HG03571 (cell line): ENCODE results near the gene NT5M.
"Not testable (repeated sequence)": the region's sequence is repeated elsewhere in the genome, so short reads cannot be mapped to it uniquely, and the experiment has no call there.

Experiments used
- ATAC-seq: cut with Tn5 transposase; IDR thresholded peaks from one replicate; pipeline ENCODE4 v1.9.1; 2021; ENCODE audit not compliant: unreplicated experiment

Gene NT5M

DNA sequence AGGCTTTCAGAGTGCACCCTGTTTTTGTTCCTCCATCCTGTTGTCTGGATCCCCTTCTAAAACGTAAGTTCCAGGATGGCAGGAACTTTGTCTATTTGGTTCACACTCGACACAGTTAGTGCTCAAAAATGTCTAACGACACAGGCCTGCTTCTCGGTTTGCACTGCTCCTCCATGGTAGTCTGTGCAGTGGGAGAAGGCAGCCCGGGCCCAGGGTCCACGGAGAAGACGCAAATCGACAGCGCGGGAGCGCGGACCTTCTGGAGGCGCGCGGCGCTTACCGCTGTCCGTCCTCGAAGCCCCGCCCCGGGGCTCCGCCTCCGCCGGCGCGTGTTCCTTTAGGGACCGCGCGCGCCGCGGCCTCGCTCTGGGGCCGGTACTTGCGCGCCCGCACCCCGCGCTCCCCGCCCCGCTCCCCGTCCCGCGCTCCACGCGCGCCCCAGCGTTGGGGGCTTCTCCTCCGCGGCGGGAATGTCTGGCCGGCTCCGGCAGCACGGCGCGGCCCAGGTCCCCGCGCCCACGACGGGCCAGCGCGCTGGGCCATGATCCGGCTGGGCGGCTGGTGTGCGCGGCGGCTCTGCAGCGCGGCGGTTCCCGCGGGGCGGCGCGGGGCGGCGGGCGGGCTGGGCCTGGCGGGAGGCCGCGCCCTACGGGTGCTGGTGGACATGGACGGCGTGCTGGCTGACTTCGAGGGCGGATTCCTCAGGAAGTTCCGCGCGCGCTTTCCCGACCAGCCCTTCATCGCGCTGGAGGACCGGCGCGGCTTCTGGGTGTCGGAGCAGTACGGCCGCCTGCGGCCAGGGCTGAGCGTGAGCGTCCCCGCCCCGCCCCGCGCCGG is at the start of gene NT5M:
Gene NT5M, plus strand, starts transcription at position 364 of the 837 bp plus-strand sequence. Its CDS starts 178 bp downstream, at position 542.
- peak; percentile 61 for ATAC-seq

- ATAC-seq: no peak
Observed at GRCh38 chr17:17253406-17253805, 49.8 kb upstream of the NT5M start.

GRCh38 chr17:17254036-17254435 is 49.1 kb upstream of the NT5M start:
- no peak for ATAC-seq

DNA sequence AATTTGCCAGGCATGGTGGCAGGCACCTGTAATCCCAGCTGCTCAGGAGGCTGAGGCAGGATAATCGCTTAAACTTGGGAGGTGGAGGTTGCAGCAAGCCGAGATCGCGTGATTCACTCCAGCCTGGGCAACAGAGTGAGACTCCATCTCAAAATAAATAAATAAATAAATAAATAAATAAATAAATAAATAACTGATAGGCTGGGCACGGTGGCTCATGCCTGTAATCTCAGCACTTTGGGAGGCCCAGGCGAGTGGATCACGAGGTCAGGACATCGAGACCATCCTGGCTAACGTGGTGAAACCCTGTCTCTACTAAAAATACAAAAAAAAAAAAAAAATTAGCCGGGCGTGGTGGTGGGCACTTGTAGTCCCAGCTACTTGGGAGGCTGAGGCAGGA is 47.5 kb upstream of the NT5M start:
- ATAC-seq: not testable (repeated sequence)

DNA sequence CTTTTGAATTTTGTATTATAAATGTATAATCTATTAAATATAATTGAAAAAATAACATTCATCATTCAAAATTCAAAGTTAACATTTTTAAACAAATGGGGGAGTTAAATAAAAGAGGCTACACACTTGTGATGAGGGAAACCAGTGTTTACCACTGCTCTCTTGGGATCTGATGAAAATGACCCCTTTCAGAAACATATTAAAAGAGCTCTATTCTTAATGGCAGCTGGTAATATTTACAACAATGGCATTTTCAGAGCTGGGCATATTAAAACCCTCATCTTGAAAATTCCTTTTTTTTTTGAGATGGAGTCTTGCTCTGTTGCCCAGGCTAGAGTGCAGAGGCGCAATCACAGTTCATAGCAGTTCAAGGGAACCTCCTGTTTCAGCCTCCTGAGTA is 46.9 kb upstream of the NT5M start:
- no peak for ATAC-seq

GRCh38 chr17:17258011-17258410 is 45.2 kb upstream of the NT5M start:
- no peak for ATAC-seq

DNA sequence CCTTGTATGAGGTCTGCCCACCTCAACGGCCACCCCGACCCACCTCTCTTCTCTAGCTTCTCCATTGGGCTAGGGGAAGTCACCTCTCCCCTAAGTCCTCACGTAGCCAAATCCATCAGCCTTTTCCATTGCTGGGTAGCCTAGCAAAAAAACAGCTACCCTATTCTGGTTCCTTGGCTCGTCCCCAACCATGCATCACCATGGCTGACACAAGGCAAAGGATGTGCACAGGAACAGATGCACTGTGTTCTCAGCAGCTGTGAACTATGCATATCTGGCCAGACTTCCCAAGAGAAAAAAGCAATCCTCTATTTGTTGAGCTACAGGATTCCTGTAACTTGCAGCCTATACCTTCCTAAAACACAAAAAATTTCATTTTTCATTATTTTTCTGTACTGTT is 44.2 kb upstream of the NT5M start:
- no peak for ATAC-seq

- ATAC-seq: no peak
Observed at GRCh38 chr17:17264430-17264829, 38.7 kb upstream of the NT5M start.

- no peak for ATAC-seq
Observed at GRCh38 chr17:17269926-17270773, 33.0 kb upstream of the NT5M start.

- no peak for ATAC-seq
Observed at GRCh38 chr17:17275971-17276370, 27.2 kb upstream of the NT5M start.

- not testable (repeated sequence) for ATAC-seq
Observed at GRCh38 chr17:17277431-17277830, 25.7 kb upstream of the NT5M start.

- ATAC-seq: no peak
Observed at GRCh38 chr17:17279316-17279715, 23.9 kb upstream of the NT5M start.

- ATAC-seq: peak; percentile 84
Observed at GRCh38 chr17:17280613-17281549, 22.3 kb upstream of the NT5M start, which contains the start of gene COPS3. Gene COPS3, minus strand, starts transcription at chr17:17281246. Its CDS starts 60 bp downstream, at chr17:17281186.

DNA sequence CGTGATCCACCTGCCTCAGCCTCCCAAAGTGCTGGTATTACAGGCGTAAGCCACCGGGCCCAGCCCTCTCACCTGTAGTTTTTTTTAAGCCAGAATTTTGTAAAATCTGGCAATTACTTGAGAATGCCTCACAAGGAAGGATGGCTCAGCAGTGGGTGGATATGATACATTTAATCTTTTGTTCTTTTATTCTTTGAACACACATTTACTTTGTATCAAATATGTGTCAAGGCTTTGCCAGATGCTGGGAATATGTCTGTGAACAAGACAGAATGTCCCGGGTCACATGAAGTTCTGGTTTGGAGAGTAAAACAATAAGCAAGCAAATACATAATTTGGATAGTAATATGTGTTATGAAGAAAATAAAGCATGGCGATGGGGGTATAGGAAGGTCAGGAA is 17.2 kb upstream of the NT5M start:
- ATAC-seq: no peak

DNA sequence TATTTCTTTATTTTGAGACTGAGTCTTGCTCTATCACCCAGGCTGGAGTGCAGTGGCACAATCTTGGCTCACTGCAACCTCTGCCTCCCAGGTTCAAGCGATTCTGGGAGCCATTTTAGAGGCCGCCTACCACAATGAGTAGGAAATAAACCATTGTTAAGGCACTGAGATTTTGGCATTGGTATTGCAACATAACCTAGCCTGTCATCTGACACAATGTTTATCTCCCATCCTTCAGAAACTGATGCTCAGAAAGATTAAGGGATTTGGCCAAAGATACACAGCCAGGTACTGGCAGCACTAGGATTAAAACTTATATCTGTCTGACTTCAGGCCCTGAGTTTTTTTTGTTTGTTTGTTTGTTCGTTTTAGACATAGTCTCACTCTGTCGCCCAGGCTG is 14.1 kb upstream of the NT5M start:
- no peak for ATAC-seq

GRCh38 chr17:17289701-17290100 is 13.5 kb upstream of the NT5M start:
- ATAC-seq: no peak

DNA sequence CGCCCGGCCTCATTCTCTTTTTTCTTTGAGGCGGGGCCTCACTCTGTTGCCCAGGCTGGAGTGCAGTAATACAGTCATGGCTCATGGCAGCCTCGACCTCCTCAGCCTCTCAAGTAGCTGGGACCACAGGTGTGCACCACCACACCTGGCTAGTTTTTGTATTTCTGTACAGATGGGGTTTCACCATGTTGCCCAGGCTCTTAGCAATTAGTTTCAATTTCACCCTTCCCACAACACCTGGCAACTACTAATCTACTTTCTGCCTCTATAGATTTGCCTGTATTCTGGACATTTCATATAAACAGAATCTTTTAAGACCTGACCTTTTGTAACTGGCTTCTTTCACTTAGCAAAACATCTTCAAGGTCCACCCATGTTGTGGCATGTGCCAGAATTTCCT is 8.0 kb upstream of the NT5M start:
- no peak for ATAC-seq

DNA sequence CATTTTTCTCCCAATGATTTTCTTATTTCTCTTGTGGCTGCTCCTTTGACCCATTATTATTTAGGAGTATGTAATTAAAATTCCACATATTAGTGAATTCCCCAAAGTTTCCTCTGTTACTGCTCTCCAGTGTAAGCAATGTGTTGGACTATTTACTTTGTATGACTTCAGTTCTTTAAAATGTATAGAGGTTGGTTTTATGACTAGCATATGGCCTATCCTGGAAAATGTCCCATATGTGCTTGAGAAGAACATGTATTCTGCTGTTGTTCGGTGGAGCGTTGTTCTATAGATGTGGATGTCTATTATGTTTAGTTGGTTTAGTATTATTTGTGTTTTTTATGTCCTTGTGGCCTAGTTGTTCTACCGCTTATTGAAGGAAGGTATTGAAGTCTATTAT is 6.0 kb upstream of the NT5M start:
- ATAC-seq: no peak

DNA sequence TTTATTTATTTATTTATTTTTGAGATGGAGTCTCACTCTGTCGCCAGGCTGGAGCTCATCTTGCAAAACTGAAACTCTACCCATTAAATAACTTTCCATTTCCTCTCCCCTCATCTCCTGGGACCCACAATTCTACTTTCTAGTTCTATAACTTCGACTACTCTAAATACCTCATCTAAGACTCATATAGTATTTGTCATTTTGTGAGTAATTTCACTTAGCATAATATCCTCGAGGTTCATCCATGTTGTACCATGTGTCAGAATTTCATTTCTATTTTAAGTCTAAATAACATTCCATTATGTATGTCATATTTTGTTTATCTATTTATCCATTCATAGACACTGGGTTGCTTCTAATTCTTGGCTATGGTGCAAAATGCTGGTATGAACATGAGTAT is 5.1 kb upstream of the NT5M start:
- ATAC-seq: no peak

DNA sequence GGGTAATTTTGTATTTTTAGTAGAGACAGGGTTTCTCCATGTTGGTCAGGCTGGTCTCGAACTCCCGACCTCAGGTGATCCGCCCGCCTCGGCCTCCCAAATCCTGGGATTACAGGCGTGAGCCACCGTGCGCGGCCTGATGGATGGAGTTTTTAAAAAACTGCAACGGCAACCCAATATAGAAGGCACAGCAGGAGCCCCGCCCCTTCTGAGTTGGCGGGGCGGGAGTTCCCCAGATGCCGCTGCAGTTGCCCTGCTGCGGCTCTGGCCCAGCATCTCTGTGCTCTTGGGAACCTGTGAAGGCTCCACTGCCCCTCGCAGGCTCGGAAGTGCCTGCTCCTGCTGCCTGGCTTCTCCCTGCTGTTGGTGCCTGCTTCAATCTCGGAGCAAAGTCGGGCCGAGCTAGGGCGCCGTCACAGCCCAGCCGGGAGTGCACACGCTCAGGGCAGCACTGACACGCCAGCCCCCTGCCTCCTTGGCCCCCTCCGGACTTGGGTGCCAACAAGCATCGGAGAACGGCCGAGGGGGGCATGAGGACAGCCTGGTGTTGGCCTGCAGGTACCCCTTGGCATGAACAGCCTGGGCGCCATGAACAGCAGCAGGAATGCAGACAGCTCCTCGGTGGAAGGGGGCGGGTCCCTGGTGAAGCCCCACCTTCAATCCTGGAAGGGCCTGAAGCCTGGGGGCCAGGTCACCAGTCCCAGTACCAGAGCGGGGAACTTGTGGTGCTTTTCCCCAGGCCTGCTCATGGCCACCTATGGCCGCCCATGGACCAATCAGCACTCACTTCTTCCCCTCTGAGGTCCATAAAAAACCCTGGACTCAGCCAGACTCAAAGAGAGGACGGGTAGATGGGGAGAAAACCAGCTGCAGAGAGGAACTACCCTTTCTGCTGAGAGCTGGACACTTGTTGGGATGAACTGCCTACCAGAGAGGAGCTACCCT is 2.3 kb upstream of the NT5M start:
- no peak for ATAC-seq
